SU-DHL-6 (cell line): ENCODE data around the gene ADGRD2.

Source experiments
- H2AFZ ChIP-seq: fragments of 200-600 bp; sonication (generic); 2 replicates; pipeline ENCODE4 v1.6.1; 2014; ENCODE audit warnings: low read depth, mild to moderate bottlenecking, moderate library complexity, mixed read lengths, antibody characterized with exemption, low read length; ENCODE audit not compliant: severe bottlenecking
- H3F3A ChIP-seq: fragments of 200-600 bp; shearing (Covaris generic); 2 replicates; pipeline ENCODE4 v1.6.0; 2016; ENCODE audit warnings: antibody characterized with exemption, mild to moderate bottlenecking; ENCODE audit not compliant: insufficient read depth
- H3K27ac ChIP-seq: fragments of 200-600 bp; sonication (generic); 2 replicates; pipeline ENCODE4 v1.5.1; 2016; ENCODE audit warnings: low read depth, mild to moderate bottlenecking, low read length, moderate library complexity, mixed read lengths
- H3K27me3 ChIP-seq: fragments of 200-600 bp; sonication (generic), shearing (Covaris generic); 2 replicates; pipeline ENCODE4 v1.6.0; 2014; ENCODE audit warnings: mild to moderate bottlenecking, low read length
- H3K36me3 ChIP-seq: fragments of 200-600 bp; sonication (generic); 2 replicates; pipeline ENCODE4 v1.6.1; 2014; ENCODE audit warnings: mild to moderate bottlenecking, low read length, mixed read lengths
- H3K4me2 ChIP-seq: fragments of 300-600, 200-600 bp; shearing (Covaris generic), sonication (generic); 2 replicates; pipeline ENCODE4 v1.6.0; 2014; ENCODE audit warnings: low read length, low read depth, mild to moderate bottlenecking; ENCODE audit not compliant: poor library complexity, severe bottlenecking
- H3K4me3 ChIP-seq: fragments of 200-600 bp; sonication (generic); 2 replicates; pipeline ENCODE4 v1.5.1; 2014; ENCODE audit warnings: antibody characterized with exemption, low read length, mild to moderate bottlenecking, mixed read lengths; ENCODE audit not compliant: insufficient read depth, poor library complexity, severe bottlenecking
- H3K79me2 ChIP-seq: fragments of 200-600 bp; sonication (generic); 2 replicates; pipeline ENCODE4 v1.6.1; 2014; ENCODE audit warnings: mild to moderate bottlenecking, low read length, moderate library complexity; ENCODE audit not compliant: insufficient read depth
- H3K9ac ChIP-seq: fragments of 200-600 bp; sonication (generic); 2 replicates; pipeline ENCODE4 v1.7.0; 2014; ENCODE audit warnings: mild to moderate bottlenecking, low read length
- H3K9me2 ChIP-seq: fragments of 200-600 bp; sonication (generic); replicated peaks from 2 replicates; pipeline ENCODE4 v1.6.1; 2014; ENCODE audit warnings: low read length; ENCODE audit not compliant: insufficient read depth
- H3K9me3 ChIP-seq: fragments of 200-600 bp; sonication (generic); 2 replicates; pipeline ENCODE4 v1.6.1; 2014; ENCODE audit warnings: low read length, mixed read lengths; ENCODE audit not compliant: insufficient read depth
- H4K20me1 ChIP-seq: fragments of 200-600 bp; sonication (generic); 2 replicates; pipeline ENCODE4 v1.6.1; 2014; ENCODE audit warnings: low read depth, mild to moderate bottlenecking, antibody characterized with exemption, low read length, moderate library complexity, mixed read lengths
- CTCF ChIP-seq: fragments of 200-600 bp; sonication (generic); IDR thresholded peaks from one replicate; pipeline ENCODE4 v1.5.1; 2017; ENCODE audit warnings: antibody characterized with exemption, mild to moderate bottlenecking, low read length, moderate library complexity; ENCODE audit not compliant: insufficient read depth, poor library complexity, severe bottlenecking
- EZH2phosphoT487 ChIP-seq: fragments of 200-600 bp; sonication (generic), shearing (Covaris generic); conservative IDR thresholded peaks from 2 replicates; pipeline ENCODE4 v1.6.1; 2018; ENCODE audit warnings: mild to moderate bottlenecking, antibody characterized with exemption, low read length, moderate library complexity, mixed read lengths

ADGRD2 gene

GRCh38 chr9:124507880-124508423 is 57.7 kb downstream of the ADGRD2 start:
- Histone ChIP-seq H3K9me3 (no peaks in the 10 kb centered on the region), H3K4me3 (no peak overlapping the region), H3K9me2 (no peaks in the 10 kb centered on the region), H3K27me3 (no peaks in the 10 kb centered on the region), H3K4me2 (no peak overlapping the region), H3K79me2 (no peaks in the 10 kb centered on the region), H3K36me3 (no peaks in the 10 kb centered on the region), H3K27ac (no peak overlapping the region), H4K20me1 (no peaks in the 10 kb centered on the region), H3K9ac (no peak overlapping the region), H3F3A (no peaks in the 10 kb centered on the region), H2AFZ (no peak overlapping the region)
- no peak for TF ChIP-seq EZH2phosphoT487
- TF ChIP-seq CTCF: no peak

GRCh38 chr9:124510650-124511425 is 60.6 kb downstream of the ADGRD2 start:
- H3K4me3 ChIP-seq: no peak overlapping the region
- no peaks in the 10 kb centered on the region for H3F3A ChIP-seq
- no peaks in the 10 kb centered on the region for H4K20me1 ChIP-seq
- H3K27ac ChIP-seq: no peak overlapping the region
- H3K9me3 ChIP-seq: no peaks in the 10 kb centered on the region
- no peaks in the 10 kb centered on the region for H3K36me3 ChIP-seq
- no peak overlapping the region for H3K4me2 ChIP-seq
- H2AFZ ChIP-seq: no peak overlapping the region
- TF ChIP-seq CTCF (no peak), EZH2phosphoT487 (no peak)
- no peaks in the 10 kb centered on the region for H3K79me2 ChIP-seq
- H3K9me2 ChIP-seq: no peaks in the 10 kb centered on the region
- no peak overlapping the region for H3K9ac ChIP-seq
- H3K27me3 ChIP-seq: no peaks in the 10 kb centered on the region

- Histone ChIP-seq H3K4me3 (no peak overlapping the region), H3K27me3 (no peaks in the 10 kb centered on the region), H3K27ac (no peak overlapping the region), H3K9ac (no peak overlapping the region), H4K20me1 (no peaks in the 10 kb centered on the region), H3K79me2 (no peaks in the 10 kb centered on the region), H2AFZ (no peak overlapping the region), H3K9me2 (no peaks in the 10 kb centered on the region), H3K36me3 (no peaks in the 10 kb centered on the region), H3F3A (no peaks in the 10 kb centered on the region), H3K4me2 (no peak overlapping the region), H3K9me3 (no peaks in the 10 kb centered on the region)
- no peak for TF ChIP-seq CTCF
- no peak for TF ChIP-seq EZH2phosphoT487
These were observed 61.2 kb downstream of the ADGRD2 start for GRCh38 chr9:124511426-124511840.
